HG02763 (cell line): ENCODE measurements around the gene TSHZ2.
"Not testable (repeated sequence)": the region's sequence is repeated elsewhere in the genome, so short reads cannot be mapped to it uniquely, and the experiment has no call there.

ENCODE experiments used
- ATAC-seq: cut with Tn5 transposase; IDR thresholded peaks from one replicate; pipeline ENCODE4 v1.9.1; 2021; ENCODE audit warnings: mild to moderate bottlenecking, moderate library complexity; ENCODE audit not compliant: unreplicated experiment

Gene TSHZ2

DNA sequence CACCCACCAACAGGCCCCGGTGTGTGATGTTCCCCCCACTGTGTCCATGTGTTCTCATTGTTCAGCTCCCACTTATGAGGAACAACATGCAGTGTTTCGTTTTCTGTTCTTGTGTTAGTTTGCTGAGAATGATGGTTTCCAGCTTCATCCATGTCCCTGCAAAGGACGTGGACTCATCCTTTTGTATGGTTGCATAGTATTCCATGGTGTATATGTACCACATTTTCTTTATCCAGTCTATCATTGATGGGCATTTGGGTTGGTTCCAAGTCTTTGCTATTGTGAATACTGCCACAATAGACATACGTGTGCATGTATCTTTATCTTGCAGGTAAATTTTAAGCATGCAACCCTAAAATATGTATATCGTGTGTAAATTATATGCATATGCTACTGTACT is 52.5 kb downstream of the TSHZ2 start:
- ATAC-seq = not testable (repeated sequence)

DNA sequence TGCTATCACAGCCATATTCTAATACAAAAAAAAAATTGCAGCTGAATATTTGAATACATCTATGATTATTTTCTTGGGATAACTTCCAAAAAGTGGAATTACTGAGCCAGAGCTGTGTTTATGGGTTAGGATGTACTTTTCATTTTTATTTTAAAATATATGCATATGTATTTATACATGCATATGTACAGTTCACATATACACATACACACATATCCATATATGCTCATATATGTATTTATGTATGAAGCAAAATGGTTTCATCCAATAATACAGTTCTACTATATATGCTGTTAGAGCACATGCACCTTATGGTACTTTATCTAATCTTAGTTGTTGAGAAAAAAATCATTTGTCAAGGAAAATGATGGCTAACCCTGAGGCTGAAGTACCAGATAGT is 54.9 kb downstream of the TSHZ2 start:
- ATAC-seq = no peak

DNA sequence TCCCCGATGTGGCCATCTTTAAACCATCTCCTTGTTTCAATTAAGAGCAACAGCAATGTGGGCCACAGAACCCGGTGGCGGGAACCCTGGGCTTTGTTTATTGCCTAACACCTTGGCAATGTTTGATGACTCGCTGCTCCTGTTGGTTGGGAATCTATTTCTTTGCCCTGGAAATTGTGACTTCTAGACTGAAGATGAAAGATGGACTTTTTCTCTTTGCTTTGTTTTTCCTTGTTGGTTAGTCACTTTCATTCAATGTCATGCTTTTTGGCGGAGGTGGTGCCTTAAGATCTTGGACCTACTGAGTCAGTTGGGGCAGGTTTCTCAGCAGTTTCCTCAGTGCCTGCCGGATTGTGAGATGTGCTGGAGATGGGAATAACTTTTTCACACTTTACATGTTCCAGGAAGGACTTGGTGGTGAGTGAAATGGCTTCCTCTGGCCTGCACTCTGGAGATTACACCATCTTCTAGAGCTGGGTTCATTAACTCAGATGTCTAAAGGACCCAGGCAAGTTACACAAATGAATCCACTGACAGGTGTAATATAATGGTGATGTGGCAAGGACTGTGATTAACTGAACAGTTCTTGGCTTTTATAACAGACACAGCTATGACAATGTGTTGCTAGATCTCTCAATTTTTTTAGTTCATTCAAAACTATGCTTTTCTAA is 56.3 kb downstream of the TSHZ2 start:
- ATAC-seq = no peak

DNA sequence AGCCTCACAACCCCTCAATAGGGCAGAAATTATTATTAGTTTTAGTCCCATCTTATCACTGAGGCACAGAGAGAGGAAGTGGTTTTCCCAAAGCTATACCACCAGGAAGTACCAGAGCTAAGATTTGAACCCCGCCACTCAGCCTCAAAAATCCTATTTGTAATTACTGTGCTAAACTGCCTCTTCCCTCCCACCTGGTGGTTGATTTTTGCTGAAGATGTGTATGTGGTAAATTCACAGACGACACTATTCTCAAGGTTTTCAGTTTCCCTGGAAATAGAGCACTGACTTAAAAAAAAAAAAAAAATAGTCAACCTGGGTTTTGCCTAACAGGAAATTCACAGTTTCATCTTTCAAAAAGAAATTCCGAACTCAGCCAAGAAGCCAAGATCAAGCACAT is 57.9 kb downstream of the TSHZ2 start:
- no peak for ATAC-seq

DNA sequence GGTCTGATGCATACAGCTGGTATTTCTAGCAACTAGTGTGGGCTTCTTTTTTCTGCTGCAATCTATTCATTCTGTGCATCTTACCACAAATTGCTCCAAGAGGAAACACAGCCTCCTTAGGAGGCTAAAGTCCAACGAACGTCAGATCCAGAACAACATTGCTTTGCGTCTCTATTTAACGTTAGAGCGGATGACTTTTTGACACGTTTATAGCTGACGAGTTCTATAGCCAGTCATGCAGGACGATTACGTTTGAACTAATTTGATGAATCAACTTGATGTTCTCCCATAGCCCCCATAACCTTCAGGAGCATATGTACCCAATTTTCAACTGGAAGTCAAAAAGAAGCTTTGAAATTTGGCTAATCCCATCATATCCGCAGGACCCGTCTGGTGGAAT is 59.9 kb downstream of the TSHZ2 start:
- ATAC-seq = no peak

DNA sequence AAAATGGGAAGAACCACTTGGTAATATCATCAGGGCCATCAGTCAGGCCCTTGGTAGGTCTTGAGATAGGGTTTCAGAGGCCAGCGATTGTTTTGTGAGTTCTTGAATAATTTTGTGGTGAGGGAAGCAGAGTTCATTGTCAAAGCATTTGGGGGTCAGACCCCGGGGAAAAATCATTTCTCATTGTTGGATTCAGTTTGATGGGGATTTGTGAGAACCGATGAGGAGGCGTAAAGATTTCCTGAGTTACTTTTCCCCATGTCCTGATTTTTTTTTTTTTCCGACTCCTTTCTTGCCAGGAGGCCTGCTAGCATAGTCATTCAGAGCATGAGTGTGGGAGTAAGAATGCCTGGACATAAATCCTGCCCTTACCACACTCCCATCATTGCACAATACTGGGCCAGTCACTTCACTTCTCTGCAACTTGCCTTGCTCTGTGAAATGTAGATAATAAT is 60.3 kb downstream of the TSHZ2 start:
- ATAC-seq = no peak

DNA sequence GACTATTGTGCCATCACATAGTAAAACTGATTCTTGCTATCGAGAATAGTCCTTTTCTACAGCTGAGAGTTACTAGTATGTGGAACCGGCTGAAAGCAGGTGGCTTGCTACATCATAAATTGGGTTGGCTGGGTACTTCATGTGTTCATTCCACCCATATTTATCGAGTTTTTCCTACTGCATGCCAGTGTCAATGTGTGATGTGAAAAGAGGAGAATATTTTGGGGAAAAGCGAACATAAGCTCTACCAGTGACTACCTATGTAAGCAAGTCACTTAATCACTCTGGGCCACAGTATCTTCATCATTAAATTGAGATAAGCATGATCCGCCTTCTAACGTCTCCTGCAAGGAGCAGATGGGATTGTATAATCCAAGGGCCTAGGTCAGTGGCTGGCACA is 61.0 kb downstream of the TSHZ2 start:
- no peak for ATAC-seq

DNA sequence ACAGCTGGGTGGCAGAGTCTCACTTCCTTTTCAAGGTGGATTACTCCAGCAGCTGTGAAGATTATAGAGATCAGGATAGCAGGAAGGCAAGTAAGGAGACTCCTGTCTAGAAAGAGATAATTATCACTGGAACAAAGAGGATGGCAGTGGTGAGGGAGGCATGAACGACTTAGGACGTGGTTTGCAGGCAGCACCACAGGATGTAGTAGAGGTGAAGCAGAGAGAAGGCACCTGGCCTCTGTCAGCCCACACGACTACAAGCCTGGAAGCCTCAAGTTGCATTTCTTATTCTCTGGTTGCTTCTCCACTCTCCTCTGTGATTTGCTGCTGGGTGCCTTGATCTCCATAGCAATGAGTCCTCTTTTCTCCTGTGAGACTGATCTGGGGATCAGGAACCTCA is 62.7 kb downstream of the TSHZ2 start:
- no peak for ATAC-seq

DNA sequence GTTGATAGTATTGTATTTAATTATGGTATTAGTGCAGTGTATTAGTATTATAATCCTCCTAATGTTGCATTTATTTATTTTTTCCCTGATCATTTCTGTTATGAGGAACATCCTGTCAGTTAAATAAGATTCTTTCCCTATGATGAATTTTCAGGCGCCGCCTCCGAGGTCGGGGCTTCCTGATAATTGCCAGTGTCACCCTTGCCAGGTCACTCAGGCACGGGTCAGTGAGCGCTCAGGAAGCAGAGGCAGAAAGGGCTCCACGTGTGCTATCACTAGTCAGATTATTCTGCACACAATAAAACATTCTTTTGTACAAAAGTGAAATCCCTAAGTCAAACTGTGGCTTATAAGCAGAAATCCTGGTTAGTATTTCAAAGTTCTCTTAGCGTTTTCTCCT is 64.8 kb downstream of the TSHZ2 start:
- no peak for ATAC-seq

DNA sequence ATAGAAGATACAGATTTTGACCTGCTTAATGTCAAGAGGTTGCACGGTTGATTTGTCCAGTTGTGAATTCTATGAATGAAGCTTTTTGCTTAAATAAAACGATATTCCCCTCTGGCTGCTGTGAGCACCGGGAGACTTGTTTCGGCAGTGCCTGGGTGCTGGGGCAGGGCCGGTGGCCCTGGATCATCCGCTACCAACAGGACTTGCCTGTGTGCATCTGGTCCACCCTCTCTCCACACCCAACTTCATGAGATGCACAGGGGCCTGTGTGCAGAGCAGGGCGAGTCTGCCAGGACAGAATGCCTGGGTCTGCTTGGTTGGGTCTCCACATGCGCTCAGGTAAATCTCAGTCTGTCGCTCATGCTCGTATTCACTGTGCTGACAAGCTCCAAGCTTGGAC is 65.5 kb downstream of the TSHZ2 start:
- ATAC-seq = no peak

DNA sequence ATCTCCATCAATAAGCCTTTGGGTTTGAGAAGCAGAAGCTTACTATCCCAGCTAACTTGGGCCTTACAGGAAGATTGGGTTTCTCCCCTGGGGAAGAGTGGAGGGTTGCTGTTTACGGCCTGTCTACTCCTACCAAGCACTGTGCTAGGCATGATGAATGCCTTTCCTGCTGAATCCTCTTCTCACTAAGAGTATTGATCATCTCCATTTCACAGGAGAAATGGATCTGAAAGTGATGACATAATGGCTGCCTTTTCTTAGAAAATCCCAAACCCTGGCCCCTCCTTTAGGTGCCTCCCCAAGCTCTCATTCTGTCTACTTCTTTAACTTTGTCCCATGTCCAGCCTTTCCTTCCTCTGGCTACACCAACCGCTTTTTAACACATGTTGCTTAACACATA is 66.1 kb downstream of the TSHZ2 start:
- ATAC-seq = no peak

DNA sequence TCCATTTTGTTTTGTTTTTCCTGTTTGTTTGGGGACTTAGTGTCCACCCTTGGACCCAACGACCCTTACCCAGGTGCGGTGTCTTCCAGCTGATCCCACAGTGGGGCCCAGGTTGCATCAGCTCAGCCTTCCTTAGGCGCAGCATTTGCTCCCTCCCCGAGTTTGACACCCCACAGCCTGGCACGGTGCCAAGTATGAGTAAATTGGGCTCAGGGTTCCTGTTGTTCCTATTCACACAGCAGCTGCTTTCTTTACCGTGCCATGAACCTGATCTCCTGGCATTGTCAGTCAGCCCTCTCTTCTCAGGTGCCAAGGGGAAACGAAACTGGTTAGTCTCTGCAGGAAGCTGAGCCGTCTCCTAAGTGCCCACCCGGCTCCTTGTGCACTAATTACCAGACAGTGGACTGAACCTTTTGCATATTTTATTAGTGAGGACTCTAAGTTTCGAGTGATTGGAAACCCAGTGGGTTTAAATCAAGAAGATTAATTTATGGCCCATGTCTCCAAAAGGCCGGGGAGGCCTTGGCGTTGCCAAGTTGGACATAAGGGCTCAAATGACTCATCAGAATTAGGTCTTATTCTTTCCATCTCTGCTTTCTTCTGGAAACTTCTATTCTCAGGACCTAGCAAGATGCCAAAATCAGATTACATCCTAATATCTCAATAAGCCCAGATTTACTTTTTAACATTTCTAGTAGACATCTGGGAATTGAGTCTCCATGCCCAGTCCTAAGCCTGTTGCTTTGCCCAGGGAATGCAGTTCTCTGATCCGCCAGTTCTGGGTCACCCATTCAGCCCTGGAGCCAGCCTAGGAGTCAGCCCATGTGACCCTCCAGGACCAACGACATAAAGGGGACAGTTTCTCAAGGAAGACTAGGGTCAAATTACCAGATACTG is 68.8 kb downstream of the TSHZ2 start:
- ATAC-seq = no peak

DNA sequence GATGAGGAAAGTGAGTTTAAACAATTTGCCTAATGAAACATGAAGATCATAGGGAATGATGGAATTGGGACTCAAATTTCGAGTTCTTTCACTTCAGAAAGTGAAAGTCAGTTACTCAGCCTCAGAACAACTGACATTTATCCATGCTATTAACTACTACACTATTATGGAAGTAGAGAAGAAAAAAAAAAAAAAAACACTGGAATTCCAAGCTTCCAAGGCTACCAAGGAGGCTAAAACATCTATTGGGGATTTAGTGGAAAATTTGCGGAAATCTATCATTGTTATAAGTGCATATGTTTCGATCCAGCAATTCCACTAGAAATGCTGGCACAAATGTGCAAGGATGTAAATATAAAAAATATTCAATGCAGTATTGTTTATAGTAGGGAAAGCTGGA is 70.4 kb downstream of the TSHZ2 start:
- no peak for ATAC-seq

DNA sequence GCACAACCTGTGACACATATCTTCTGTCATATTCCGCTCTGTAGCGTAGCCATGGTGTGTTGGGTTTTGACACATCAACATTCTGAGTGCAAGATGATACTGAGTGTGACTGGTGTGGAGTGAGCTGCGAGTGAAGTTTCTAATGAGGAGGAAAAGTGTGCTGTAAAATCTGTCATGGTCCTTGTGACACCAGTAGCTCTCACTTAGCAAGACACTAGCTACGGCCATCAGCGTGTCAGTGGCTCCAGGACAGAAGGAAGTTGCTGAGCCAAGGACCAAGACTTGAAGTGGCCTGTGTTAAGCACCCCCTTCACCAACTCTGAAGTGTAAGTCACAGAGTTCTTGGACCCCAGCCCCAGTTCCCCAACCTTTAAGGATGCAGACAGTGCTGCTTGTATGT is 72.1 kb downstream of the TSHZ2 start:
- ATAC-seq = no peak

DNA sequence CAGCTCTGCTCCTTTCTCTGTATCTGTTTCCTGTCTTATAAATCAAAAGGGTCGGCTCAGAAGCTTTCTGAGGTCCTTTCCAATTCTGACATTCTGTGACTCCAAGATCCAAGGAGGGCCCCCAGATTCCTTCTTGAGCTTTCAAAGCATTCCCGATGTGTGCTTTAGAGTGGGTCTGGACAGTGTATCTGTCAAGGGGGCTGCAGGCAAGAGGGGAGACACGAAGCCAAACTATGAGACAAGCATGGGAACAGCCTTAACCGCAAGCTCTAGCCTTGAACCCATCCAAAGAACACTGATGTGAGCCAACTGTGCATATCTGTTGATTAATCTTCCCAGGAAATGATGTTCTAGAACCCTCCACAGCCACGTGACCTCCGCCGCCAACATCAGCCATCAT is 73.8 kb downstream of the TSHZ2 start:
- ATAC-seq = no peak

DNA sequence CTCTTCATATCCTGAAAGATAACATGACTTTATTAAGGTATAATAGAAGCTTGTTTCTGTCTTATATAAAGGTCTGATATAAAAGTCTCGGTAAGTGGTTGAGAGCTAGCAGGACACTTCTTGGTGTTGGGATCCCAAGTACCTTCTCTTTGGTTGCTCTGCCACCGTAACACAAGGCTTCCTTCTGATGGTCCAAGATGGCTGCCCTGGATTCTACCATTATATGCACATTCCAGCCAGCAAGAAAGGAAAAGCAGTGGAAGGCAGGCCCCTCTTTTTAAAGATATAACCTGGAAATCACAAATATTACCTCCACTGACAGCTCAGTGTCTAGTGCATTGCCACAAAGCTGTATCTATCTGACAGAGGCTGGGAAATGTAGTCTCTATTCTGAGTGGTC is 75.0 kb downstream of the TSHZ2 start:
- ATAC-seq = no peak

DNA sequence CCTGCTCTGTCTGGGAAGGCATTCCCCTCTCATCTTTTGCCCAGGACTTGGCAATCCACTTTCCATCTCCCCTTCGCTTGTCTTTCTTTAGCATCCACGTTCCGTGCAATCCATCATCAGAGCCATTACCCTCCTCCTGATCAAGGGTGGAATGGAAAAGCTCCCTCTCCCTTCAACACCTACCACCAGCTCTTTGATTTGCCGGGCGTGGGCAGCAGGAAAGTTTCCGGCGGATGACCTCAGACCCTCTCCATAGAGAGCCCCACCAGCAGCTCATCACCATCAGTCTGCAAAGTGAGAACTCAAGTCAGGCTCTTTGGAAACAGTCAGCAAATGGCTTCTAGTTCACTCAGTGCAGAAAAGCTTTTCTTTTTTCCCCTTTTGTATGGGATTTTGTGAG is 76.2 kb downstream of the TSHZ2 start:
- ATAC-seq = no peak

DNA sequence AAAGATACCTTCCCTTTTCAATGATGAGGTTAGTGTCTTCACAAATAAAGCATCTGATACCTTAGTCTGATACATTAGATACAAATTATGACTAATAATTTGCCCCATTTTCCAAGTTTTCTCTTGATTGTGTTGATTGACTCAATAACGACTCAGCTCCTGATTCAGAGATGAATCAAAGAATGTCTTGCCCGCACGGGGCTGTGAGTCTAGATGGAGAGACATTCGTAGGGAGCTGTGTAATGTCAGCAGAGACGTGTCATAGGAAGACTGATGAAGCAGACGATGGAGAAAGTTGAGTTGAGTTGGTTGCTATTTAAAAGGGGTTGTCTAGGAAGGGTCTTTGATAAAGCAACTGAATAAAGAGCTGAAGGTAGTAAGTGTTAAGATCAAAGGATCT is 78.2 kb downstream of the TSHZ2 start:
- no peak for ATAC-seq

DNA sequence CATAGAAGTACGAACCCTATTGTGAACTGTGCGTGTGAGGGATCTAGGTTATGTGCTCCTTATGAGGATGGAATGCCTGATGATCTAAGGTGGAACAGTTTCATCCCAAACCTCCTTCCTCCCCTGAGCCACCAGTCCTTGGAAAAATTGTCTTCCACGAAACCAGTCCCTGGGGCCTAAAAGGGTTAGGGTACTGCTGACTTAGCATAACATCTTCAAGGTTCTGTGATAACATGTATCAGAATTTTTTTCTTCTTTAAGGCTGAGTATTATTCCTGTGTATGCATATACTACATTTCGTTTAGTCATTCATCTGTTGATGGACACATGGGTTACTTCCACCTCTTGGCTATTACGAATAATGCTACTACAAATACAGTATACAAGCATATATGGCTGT is 80.2 kb downstream of the TSHZ2 start:
- no peak for ATAC-seq

DNA sequence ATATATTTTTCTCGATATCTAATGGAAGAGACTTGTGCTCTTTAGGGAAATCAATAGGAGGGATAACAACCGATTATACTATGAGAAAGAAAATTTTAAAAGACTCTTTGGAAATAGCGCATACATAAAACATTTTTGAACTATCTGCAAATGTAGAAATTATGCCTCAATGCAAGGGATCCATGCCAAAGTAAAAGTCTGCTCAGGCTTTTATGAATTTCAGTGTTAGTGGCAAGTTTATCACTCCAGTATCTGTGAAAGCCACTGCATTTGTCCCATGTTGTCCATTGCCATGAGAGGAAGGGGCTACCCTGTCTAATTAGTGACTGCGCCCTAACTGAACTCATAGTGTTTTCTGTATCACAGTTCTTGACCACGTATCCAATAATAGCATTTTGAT is 81.4 kb downstream of the TSHZ2 start:
- ATAC-seq = no peak

DNA sequence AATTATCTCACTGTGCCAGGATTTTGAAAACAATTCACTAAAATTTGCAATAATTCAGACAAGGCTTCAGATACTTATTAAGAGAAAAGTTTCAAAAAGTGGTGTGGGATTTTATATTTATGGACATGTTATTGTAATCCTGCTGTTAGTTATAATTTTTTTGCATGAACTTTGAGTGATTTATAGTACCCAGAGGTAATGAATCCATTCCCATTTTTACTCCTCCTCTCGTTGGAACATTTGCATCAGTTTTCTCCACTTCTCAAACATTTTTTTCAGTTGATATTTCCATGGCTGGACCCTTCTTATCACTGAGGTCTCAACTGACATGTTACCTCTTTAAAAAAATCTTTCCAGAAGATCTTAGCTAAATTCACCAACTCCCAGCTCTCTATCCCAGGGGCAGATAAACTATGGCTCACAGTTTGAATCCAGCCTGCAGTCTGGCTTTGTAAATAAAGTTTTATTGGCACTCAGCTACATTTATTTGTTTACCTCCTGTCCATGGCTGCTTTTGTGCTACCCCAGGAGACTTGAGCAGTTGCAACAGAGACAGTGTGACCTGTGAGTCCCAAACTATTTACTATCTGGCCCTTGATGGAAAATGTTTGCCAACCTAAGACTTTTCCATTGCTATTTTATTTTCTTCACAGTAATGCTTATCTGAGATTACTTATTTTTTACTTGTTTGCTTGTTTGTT is 83.4 kb downstream of the TSHZ2 start:
- no peak for ATAC-seq

DNA sequence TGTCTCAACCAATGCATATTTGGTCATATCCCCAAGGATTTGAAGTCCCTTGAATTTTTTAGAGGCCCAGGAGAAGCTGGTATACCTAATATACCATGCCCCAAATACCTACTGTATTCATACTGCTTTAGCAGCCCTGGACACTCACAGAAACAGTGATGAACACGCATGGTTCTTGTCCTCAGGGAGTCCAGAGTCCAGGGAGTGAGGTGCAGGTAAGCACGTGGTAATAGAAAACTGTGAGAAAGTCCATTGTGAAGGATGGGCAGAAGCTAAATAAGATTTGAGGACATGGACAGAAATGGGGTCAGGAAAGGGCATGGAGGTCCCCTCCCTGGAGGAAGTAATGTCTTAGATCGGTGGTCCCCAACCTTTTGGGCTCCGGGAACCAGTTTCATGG is 85.4 kb downstream of the TSHZ2 start:
- ATAC-seq = no peak
